GM23338 (cell line): ENCODE data around the gene NSD2. TPM values are rescaled to one million over a fixed set of nuclear protein-coding genes. Genes with fewer than 3 reads are reported as not detected.

Experiments used
- ATAC-seq: fragments of 200-7000 bp; cut with Tn5 transposase; 3 replicates; pipeline ENCODE4 v1.9.1; 2020
- DNase-seq: peaks from one replicate; pipeline ENCODE4 v3.0.0-alpha.2; 2015; ENCODE audit warnings: low spot score
- H2AFZ ChIP-seq: fragments of 200-600 bp; sonication (generic); 2 replicates; pipeline ENCODE4 v1.8.0; 2016; ENCODE audit warnings: antibody characterized with exemption, mild to moderate bottlenecking, moderate library complexity
- H3F3A ChIP-seq: fragments of 200-600 bp; sonication (generic); replicated peaks from 2 replicates; pipeline ENCODE4 v1.8.0; 2017; ENCODE audit warnings: antibody characterized with exemption, mixed run types, low read depth
- H3K27ac ChIP-seq: fragments of 200-600 bp; sonication (generic); 2 replicates; pipeline ENCODE4 v1.6.1; 2016; ENCODE audit warnings: low read depth
- H3K27me3 ChIP-seq: fragments of 200-600 bp; sonication (generic); 2 replicates; pipeline ENCODE4 v1.8.0; 2016; ENCODE audit warnings: mild to moderate bottlenecking, mixed run types, moderate library complexity; ENCODE audit not compliant: insufficient read depth
- H3K36me3 ChIP-seq: fragments of 200-600 bp; sonication (generic); 2 replicates; pipeline ENCODE4 v1.8.0; 2016; ENCODE audit warnings: mild to moderate bottlenecking; ENCODE audit not compliant: insufficient read depth
- H3K4me1 ChIP-seq: fragments of 200-600 bp; sonication (generic); 2 replicates; pipeline ENCODE4 v1.8.0; 2016; ENCODE audit warnings: mild to moderate bottlenecking, moderate library complexity; ENCODE audit not compliant: insufficient read depth
- H3K4me2 ChIP-seq: fragments of 200-600 bp; sonication (generic); 2 replicates; pipeline ENCODE4 v1.7.1; 2017; ENCODE audit warnings: mixed run types
- H3K4me3 ChIP-seq: fragments of 200-600 bp; sonication (generic); 2 replicates; pipeline ENCODE4 v1.6.1; 2016; ENCODE audit warnings: mixed run types
- H3K79me2 ChIP-seq: fragments of 200-600 bp; sonication (generic); replicated peaks from 2 replicates; pipeline ENCODE4 v1.8.0; 2017; ENCODE audit warnings: mild to moderate bottlenecking; ENCODE audit not compliant: insufficient read depth
- H3K9me2 ChIP-seq: fragments of 200-600 bp; sonication (generic); 2 replicates; pipeline ENCODE4 v1.8.0; 2017; ENCODE audit not compliant: insufficient read depth
- H4K20me1 ChIP-seq: fragments of 200-600 bp; sonication (generic); replicated peaks from 2 replicates; pipeline ENCODE4 v1.8.0; 2017; ENCODE audit warnings: mild to moderate bottlenecking; ENCODE audit not compliant: insufficient read depth
- H3K27ac Mint-ChIP-seq: 2 replicates; pipeline ENCODE4 v1.8.0; 2020; ENCODE audit warnings: inconsistent platforms, mild to moderate bottlenecking, moderate library complexity, mixed read lengths
- H3K27me3 Mint-ChIP-seq: 3 replicates; pipeline ENCODE4 v1.8.0; 2022; ENCODE audit warnings: low read depth, mild to moderate bottlenecking, moderate library complexity, mixed read lengths, inconsistent platforms; ENCODE audit not compliant: insufficient read depth, poor library complexity
- H3K36me3 Mint-ChIP-seq: 3 replicates; pipeline ENCODE4 v1.8.0; 2021; ENCODE audit warnings: low read depth, mild to moderate bottlenecking, inconsistent platforms, moderate library complexity, mixed read lengths
- H3K4me1 Mint-ChIP-seq: 3 replicates; pipeline ENCODE4 v1.8.0; 2020; ENCODE audit warnings: mild to moderate bottlenecking, inconsistent platforms, mixed read lengths
- H3K4me3 Mint-ChIP-seq: 3 replicates; pipeline ENCODE4 v1.8.0; 2021; ENCODE audit warnings: moderate library complexity, mild to moderate bottlenecking, inconsistent platforms, mixed read lengths
- H3K9me3 Mint-ChIP-seq: 3 replicates; pipeline ENCODE4 v1.8.0; 2020; ENCODE audit warnings: moderate library complexity, mild to moderate bottlenecking, inconsistent platforms, mixed read lengths
- CREB1 ChIP-seq: fragments of 250-450 bp; sonication (Bioruptor Pico); IDR thresholded peaks from 2 replicates; pipeline ENCODE4 v1.5.0; 2020; ENCODE audit warnings: low read depth, mild to moderate bottlenecking, moderate library complexity
- EZH2 ChIP-seq: fragments of 200-600 bp; sonication (generic); IDR thresholded peaks from one replicate; pipeline ENCODE4 v1.8.0; 2017; ENCODE audit warnings: antibody characterized with exemption, mild to moderate bottlenecking, low read depth; ENCODE audit not compliant: unreplicated experiment
- EZH2phosphoT487 ChIP-seq: fragments of 200-600 bp; sonication (generic); IDR thresholded peaks from one replicate; pipeline ENCODE4 v1.8.1; 2018; ENCODE audit warnings: antibody characterized with exemption; ENCODE audit not compliant: unreplicated experiment
- JUNB ChIP-seq: IDR thresholded peaks from one replicate; pipeline ENCODE4 v1.6.1; 2016; ENCODE audit warnings: antibody characterized with exemption; ENCODE audit not compliant: unreplicated experiment
- NANOG ChIP-seq: IDR thresholded peaks from 2 replicates; pipeline ENCODE4 v1.6.1; 2016; ENCODE audit warnings: antibody characterized with exemption, borderline replicate concordance
- ZNF114 ChIP-seq: fragments of 250-450 bp; sonication (Bioruptor Pico); IDR thresholded peaks from 2 replicates; pipeline ENCODE4 v1.5.0; 2020; ENCODE audit warnings: mild to moderate bottlenecking, moderate library complexity
- ZNF331 ChIP-seq: fragments of 250-450 bp; sonication (Bioruptor Pico); IDR thresholded peaks from 2 replicates; pipeline ENCODE4 v1.5.0; 2020; ENCODE audit warnings: low read depth, mild to moderate bottlenecking, moderate library complexity
- polyA plus RNA-seq: library from polyadenylated mRNA; unstranded; fragments of >200 nt; fragmentation: Nextera tagmentation; extraction: Ambion mirVana; gene quantifications from 2 replicates; pipeline ENCODE4 v1.2.1, GENCODE V29; 2016
- total RNA-seq: library from RNA; depleted of rRNA; stranded (reverse); fragments of >200 nt; shearing (Covaris generic); gene quantifications from 2 replicates; pipeline ENCODE4 v1.2.3, GENCODE V29; 2014
- TF ChIP-seq, protein P1 (sequence below), 2 experiments: fragments of 200-600 bp in 1 of 2; sonication (generic) in 1 of 2; conservative IDR thresholded peaks; 2 replicates each; pipeline versions ENCODE4 v1.5.1 to v1.6.1; 2016 to 2017; ENCODE audit warnings: antibody characterized with exemption in 2 of 2, low read depth in 2 of 2, mild to moderate bottlenecking in 2 of 2, moderate library complexity in 1 of 2
- TF ChIP-seq, protein P2 (sequence below): IDR thresholded peaks from 2 replicates; pipeline ENCODE4 v1.6.1; 2016; ENCODE audit warnings: antibody characterized with exemption
- TF ChIP-seq, protein P3 (sequence below): fragments of 250-450 bp; sonication (Bioruptor Pico); IDR thresholded peaks from 2 replicates; pipeline ENCODE4 v1.5.0; 2020; ENCODE audit warnings: mild to moderate bottlenecking, moderate library complexity

The NSD2 gene
- total and polyA plus RNA-seq, 2 experiments from 2014 or later: 33.5 to 84.4 TPM

DNA sequence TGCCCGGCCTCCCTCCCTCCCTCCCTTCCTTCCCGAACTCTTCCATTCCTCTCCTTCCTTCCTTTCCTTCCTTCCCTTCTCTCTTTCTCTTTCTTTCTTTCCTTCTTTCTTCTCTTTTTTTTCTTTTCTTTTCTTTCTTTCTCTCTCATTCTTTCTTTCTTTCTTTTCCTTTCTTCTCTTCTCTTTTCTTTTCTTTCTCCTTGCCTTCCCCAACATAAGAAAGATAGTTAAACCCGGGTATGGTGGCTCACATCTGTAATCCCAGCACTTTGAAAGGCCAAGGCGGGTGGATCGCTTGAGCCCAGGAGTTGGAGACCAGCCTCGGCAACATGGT is 25.4 kb downstream of the NSD2 start:
- ATAC-seq (no peak), DNase-seq (no peak)
- Mint-ChIP-seq H3K27me3 (peaks cover 7% of the 10 kb centered on the region), H3K4me1 (peaks cover 6% of the 10 kb centered on the region; the same call in 2 of the 3 replicates), H3K9me3 (no peaks in the 10 kb centered on the region), H3K4me3 (no peak overlapping the region), H3K36me3 (peaks cover 27% of the 10 kb centered on the region), H3K27ac (no peak overlapping the region)
- Histone ChIP-seq H3K4me1 (no peaks in the 10 kb centered on the region; the same call in 1 of the 2 replicates), H3K27ac (no peak overlapping the region), H3K36me3 (0 out of 2 replicates have a peak, but pooled peaks cover 10% of the 10 kb centered on the region), H3K4me2 (no peak overlapping the region), H3K27me3 (no peaks in the 10 kb centered on the region), H4K20me1 (peaks cover 79% of the 10 kb centered on the region), H3K9me2 (no peaks in the 10 kb centered on the region), H3F3A (no peaks in the 10 kb centered on the region; the same call in 1 of the 2 replicates), H3K4me3 (no peak overlapping the region), H3K79me2 (peaks cover 76% of the 10 kb centered on the region), H2AFZ (no peak overlapping the region)
- TF ChIP-seq, protein P1, sequence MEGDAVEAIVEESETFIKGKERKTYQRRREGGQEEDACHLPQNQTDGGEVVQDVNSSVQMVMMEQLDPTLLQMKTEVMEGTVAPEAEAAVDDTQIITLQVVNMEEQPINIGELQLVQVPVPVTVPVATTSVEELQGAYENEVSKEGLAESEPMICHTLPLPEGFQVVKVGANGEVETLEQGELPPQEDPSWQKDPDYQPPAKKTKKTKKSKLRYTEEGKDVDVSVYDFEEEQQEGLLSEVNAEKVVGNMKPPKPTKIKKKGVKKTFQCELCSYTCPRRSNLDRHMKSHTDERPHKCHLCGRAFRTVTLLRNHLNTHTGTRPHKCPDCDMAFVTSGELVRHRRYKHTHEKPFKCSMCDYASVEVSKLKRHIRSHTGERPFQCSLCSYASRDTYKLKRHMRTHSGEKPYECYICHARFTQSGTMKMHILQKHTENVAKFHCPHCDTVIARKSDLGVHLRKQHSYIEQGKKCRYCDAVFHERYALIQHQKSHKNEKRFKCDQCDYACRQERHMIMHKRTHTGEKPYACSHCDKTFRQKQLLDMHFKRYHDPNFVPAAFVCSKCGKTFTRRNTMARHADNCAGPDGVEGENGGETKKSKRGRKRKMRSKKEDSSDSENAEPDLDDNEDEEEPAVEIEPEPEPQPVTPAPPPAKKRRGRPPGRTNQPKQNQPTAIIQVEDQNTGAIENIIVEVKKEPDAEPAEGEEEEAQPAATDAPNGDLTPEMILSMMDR (conservative IDR thresholded peaks at IDR 0.05; ENCODE audit: low read depth in 2 of 2): no peak
- TF ChIP-seq, protein P2, sequence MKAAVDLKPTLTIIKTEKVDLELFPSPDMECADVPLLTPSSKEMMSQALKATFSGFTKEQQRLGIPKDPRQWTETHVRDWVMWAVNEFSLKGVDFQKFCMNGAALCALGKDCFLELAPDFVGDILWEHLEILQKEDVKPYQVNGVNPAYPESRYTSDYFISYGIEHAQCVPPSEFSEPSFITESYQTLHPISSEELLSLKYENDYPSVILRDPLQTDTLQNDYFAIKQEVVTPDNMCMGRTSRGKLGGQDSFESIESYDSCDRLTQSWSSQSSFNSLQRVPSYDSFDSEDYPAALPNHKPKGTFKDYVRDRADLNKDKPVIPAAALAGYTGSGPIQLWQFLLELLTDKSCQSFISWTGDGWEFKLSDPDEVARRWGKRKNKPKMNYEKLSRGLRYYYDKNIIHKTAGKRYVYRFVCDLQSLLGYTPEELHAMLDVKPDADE: no peak
- TF ChIP-seq EZH2 (no peak), CREB1 (no peak)

DNA sequence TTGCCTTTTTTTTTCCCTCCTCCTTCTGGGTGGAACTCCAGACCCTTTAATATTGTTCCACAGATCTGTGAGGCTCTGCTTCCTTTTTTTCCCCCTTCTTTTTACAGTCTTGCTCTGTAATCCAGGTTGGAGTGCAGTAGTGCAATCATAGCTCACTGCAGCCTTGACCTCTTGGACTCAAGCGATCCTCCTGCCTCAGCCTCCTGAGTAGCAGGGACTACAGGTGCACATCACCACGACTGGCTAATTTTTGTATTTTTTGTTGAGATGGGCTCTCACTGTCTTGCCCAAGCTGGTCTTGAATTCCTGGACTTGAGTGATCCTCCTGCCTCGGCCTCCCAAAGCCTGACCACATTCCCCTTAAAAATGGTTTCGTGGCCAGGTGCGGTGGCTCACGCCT is 26.8 kb downstream of the NSD2 start:
- H2AFZ ChIP-seq: no peak overlapping the region
- TF ChIP-seq CREB1 (no peak), EZH2phosphoT487 (no peak), ZNF331 (no peak), NANOG (no peak), ZNF114 (CRISPR knock-in tag) (no peak), JUNB (no peak), EZH2 (no peak)
- TF ChIP-seq, protein P3, sequence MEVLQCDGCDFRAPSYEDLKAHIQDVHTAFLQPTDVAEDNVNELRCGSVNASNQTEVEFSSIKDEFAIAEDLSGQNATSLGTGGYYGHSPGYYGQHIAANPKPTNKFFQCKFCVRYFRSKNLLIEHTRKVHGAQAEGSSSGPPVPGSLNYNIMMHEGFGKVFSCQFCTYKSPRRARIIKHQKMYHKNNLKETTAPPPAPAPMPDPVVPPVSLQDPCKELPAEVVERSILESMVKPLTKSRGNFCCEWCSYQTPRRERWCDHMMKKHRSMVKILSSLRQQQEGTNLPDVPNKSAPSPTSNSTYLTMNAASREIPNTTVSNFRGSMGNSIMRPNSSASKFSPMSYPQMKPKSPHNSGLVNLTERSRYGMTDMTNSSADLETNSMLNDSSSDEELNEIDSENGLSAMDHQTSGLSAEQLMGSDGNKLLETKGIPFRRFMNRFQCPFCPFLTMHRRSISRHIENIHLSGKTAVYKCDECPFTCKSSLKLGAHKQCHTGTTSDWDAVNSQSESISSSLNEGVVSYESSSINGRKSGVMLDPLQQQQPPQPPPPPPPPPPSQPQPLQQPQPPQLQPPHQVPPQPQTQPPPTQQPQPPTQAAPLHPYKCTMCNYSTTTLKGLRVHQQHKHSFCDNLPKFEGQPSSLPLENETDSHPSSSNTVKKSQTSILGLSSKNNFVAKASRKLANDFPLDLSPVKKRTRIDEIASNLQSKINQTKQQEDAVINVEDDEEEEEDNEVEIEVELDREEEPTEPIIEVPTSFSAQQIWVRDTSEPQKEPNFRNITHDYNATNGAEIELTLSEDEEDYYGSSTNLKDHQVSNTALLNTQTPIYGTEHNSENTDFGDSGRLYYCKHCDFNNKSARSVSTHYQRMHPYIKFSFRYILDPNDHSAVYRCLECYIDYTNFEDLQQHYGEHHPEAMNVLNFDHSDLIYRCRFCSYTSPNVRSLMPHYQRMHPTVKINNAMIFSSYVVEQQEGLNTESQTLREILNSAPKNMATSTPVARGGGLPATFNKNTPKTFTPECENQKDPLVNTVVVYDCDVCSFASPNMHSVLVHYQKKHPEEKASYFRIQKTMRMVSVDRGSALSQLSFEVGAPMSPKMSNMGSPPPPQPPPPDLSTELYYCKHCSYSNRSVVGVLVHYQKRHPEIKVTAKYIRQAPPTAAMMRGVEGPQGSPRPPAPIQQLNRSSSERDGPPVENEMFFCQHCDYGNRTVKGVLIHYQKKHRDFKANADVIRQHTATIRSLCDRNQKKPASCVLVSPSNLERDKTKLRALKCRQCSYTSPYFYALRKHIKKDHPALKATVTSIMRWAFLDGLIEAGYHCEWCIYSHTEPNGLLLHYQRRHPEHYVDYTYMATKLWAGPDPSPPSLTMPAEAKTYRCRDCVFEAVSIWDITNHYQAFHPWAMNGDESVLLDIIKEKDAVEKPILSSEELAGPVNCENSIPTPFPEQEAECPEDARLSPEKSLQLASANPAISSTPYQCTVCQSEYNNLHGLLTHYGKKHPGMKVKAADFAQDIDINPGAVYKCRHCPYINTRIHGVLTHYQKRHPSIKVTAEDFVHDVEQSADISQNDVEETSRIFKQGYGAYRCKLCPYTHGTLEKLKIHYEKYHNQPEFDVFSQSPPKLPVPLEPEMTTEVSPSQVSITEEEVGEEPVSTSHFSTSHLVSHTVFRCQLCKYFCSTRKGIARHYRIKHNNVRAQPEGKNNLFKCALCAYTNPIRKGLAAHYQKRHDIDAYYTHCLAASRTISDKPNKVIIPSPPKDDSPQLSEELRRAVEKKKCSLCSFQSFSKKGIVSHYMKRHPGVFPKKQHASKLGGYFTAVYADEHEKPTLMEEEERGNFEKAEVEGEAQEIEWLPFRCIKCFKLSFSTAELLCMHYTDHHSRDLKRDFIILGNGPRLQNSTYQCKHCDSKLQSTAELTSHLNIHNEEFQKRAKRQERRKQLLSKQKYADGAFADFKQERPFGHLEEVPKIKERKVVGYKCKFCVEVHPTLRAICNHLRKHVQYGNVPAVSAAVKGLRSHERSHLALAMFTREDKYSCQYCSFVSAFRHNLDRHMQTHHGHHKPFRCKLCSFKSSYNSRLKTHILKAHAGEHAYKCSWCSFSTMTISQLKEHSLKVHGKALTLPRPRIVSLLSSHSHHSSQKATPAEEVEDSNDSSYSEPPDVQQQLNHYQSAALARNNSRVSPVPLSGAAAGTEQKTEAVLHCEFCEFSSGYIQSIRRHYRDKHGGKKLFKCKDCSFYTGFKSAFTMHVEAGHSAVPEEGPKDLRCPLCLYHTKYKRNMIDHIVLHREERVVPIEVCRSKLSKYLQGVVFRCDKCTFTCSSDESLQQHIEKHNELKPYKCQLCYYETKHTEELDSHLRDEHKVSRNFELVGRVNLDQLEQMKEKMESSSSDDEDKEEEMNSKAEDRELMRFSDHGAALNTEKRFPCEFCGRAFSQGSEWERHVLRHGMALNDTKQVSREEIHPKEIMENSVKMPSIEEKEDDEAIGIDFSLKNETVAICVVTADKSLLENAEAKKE (CRISPR knock-in tag): no peak

More for the DNA sequence above, 26.8 kb downstream of the NSD2 start:
- peaks cover 73% of the 10 kb centered on the region for H3K79me2 ChIP-seq
- no peak for DNase-seq
- H3K9me2 ChIP-seq: no peaks in the 10 kb centered on the region
- Mint-ChIP-seq H3K27me3 (peaks cover 3% of the 10 kb centered on the region), H3K4me1 (peaks cover 6% of the 10 kb centered on the region; the same call in 2 of the 3 replicates), H3K36me3 (peaks cover 33% of the 10 kb centered on the region), H3K4me3 (no peak overlapping the region), H3K27ac (no peak overlapping the region), H3K9me3 (no peaks in the 10 kb centered on the region)
- H3K36me3 ChIP-seq: peaks cover 10% of the 10 kb centered on the region; the same call in 1 of the 2 replicates
- H3K4me1 ChIP-seq: no peaks in the 10 kb centered on the region; the same call in 1 of the 2 replicates
- no peaks in the 10 kb centered on the region for H3K27me3 ChIP-seq
- ATAC-seq: no peak
- H3K4me3 ChIP-seq: no peak overlapping the region
- peaks cover 74% of the 10 kb centered on the region for H4K20me1 ChIP-seq
- no peak overlapping the region for H3K27ac ChIP-seq
- no peaks in the 10 kb centered on the region; the same call in 1 of the 2 replicates for H3F3A ChIP-seq
- H3K4me2 ChIP-seq: no peak overlapping the region
